ENCODE measurements around the gene TIGD1.

TIGD1 gene

GRCh38 chr2:232532419-232532818 lies 17.9 kb downstream of the TIGD1 start:
- DNase-seq (ENCODE audit: low read depth), result no peak
- no peak for TF ChIP-seq CTCF (conservative IDR thresholded peaks at IDR 0.05; ENCODE audit: low read depth, low read length)
- no peak overlapping the region for H3K4me3 ChIP-seq (ENCODE audit: low read depth, low read length)

DNA sequence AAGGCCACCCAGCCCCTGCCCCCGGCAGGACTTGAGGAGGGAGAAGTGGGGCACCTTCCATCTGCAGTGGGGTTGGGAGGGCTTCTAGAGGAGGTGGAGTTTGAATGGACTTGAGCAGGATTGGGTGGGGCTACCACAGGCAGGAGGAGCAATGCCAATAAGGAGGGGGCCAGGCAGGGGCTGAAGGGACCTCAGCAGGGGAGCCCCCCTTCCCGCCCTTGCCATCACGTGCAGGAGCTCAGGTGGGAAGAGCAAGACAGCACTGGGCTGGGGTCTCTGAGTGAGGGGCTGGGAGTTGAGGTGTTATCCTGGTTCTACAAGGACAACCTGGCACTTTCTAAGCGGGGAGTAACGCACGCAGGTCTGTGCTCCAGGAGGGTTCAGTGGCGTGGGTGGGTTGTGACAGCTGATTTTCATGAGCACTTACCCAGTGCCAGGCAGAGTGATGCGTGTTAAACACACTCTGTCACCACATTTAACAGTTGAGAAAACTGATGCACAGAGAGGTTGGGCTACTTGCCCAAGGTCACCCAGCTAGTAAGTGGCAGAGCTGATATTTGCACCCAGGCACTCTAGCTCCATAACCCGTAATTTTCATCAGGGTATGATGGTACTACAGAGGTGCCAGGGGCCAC lies 19.6 kb downstream of the TIGD1 start:
- no peak for DNase-seq (ENCODE audit: low read depth)
- no peak overlapping the region for H3K4me3 ChIP-seq (ENCODE audit: low read depth, low read length)

DNA sequence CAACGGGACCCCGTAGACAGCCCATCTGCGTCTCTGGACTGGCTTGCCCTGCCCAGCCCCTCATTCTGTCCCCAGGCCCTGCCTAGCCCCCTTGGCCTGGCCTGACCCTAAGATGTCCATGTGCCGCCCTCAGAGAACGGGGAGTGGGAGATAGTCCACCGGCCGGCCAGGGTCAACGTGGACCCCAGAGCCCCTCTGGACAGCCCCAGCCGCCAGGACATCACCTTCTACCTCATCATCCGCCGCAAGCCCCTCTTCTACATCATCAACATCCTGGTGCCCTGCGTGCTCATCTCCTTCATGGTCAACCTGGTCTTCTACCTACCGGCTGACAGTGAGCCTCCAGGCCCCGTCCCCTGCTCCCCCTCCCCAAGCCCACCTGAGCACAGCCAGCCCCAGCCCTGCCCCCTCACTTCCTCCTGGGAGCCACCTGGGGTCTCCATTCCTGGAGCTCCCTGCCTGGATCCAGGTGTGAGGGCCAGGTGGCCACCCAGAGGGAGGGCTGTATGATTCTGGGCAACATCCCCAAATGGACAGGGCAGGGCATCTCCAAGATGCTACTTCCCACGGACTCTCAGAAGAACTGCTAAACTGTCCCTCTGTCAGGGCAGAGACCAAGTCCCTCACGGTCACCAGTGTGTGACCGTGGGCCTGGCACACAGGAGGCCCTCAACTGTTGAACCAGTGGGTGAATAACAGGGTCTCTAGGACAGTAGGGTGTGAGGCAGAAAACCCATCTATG lies 20.4 kb downstream of the TIGD1 start:
- no peak for DNase-seq (ENCODE audit: low read depth)
- TF ChIP-seq CTCF (conservative IDR thresholded peaks at IDR 0.05; ENCODE audit: low read depth, low read length), result no peak

More for the DNA sequence above, 19.6 kb downstream of the TIGD1 start:
- no peak for TF ChIP-seq CTCF (conservative IDR thresholded peaks at IDR 0.05; ENCODE audit: low read depth, low read length)

GRCh38 chr2:232528746-232529460 lies 21.5 kb downstream of the TIGD1 start:
- no peak for DNase-seq (ENCODE audit: low read depth)
- no peak for TF ChIP-seq CTCF (conservative IDR thresholded peaks at IDR 0.05; ENCODE audit: low read depth, low read length)
- no peak overlapping the region for H3K4me3 ChIP-seq (ENCODE audit: low read depth, low read length)

More for the DNA sequence above, 20.4 kb downstream of the TIGD1 start:
- H3K4me3 ChIP-seq (ENCODE audit: low read depth, low read length), result no peak overlapping the region

DNA sequence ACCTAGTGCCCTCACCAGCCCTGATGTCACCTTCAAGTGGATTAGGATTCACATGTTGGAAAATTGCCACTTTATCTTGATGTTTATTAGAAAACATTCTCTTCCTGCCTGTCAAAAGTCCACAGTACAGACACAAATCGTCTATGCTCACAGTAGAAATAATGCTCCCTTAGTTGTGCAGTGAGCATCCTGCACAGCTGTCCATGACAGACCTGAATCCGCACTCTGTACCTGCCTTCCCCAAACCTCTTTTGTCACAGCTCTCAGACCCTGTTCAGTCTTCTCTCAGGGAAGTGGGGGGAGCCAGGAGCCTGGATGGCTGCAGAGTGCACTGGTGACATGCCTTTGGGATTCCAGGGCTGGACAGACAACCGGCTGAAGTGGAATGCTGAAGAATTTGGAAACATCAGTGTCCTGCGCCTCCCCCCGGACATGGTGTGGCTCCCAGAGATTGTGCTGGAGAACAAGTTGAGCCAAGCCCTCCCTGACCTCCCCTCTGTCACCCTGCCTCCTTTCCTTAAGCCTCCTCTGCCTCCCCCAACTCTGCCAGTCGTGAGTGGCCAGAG lies 22.4 kb downstream of the TIGD1 start:
- no peak overlapping the region for H3K4me3 ChIP-seq (ENCODE audit: low read depth, low read length)
- no peak for TF ChIP-seq CTCF (conservative IDR thresholded peaks at IDR 0.05; ENCODE audit: low read depth, low read length)
- DNase-seq (ENCODE audit: low read depth), result no peak

- TF ChIP-seq CTCF (conservative IDR thresholded peaks at IDR 0.05; ENCODE audit: low read depth, low read length), result no peak
- no peak overlapping the region for H3K4me3 ChIP-seq (ENCODE audit: low read depth, low read length)
- no peak for DNase-seq (ENCODE audit: low read depth)
Observed at GRCh38 chr2:232526372-232526941, 23.9 kb downstream of the TIGD1 start.
